ENCODE results near the gene GRID2. TPM values are rescaled to one million over a fixed set of nuclear protein-coding genes. Genes with fewer than 3 reads are reported as not detected.

GRID2 gene
- total and polyA plus RNA-seq, 9 of the 15 experiments (the other 6 are each of a cell fraction or from before 2014, with no cell fraction given) = 0.04 TPM; not detected in 7

- TF ChIP-seq JUND (IDR thresholded peaks at IDR 0.05; ENCODE audit: borderline replicate concordance, low read depth, low read length) = no peak
- TF ChIP-seq JUND (tag; IDR thresholded peaks at IDR 0.05; ENCODE audit: borderline replicate concordance, low read depth, low read length) = no peak
- no peak for TF ChIP-seq ADNP (tag; IDR thresholded peaks at IDR 0.05)
- no peak for TF ChIP-seq ZNF785 (CRISPR knock-in tag; IDR thresholded peaks at IDR 0.05)
- TF ChIP-seq SREBF1 (IDR thresholded peaks at IDR 0.05; ENCODE audit: borderline replicate concordance, low read depth, low read length) = no peak
Measured at GRCh38 chr4:93771640-93772411, 1468.1 kb downstream of the GRID2 start (continued).

DNA sequence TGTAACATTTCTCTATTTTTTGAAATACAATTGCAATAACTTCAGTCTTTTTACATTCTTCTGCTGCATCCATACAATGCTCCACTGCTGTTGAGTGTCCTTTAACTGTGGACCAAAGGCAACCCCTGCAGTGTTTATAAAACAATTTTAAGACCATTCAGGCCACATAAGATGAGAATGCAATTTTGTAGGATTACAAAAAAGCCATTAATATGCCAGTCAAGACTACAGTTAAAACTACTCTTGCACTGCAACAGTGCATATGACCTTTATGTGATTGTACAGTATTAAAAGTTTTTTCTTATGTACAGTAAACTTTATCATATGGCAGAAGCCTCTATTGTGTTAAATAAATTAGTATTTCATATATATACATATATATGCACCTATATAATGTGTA lies 1469.1 kb downstream of the GRID2 start:
- no peak overlapping the region for H2AFZ ChIP-seq (ENCODE audit: low read depth, low read length)
- no peak overlapping the region for H3K27ac ChIP-seq (ENCODE audit: extremely low read depth, low read depth, low read length)
- POLR2A ChIA-PET = interaction anchor here (0.5 kb wide), 1 partner anchor 362 kb away, joined by 3 read pairs; no protein-coding TSS in a partner anchor
- no peak overlapping the region for H3K9ac ChIP-seq (ENCODE audit: insufficient read depth in 1 of 2, low read depth in 2 of 2, low read length in 2 of 2)
- no peak for ATAC-seq
- no peaks in the 10 kb centered on the region for H3K4me1 ChIP-seq (replicated peaks in 1 of 2; ENCODE audit: control insufficient read depth in 2 of 2, insufficient read depth in 2 of 2, low read length in 2 of 2)
- H3K9me1 ChIP-seq (ENCODE audit: control insufficient read depth, insufficient read depth, low read length) = no peaks in the 10 kb centered on the region
- H3K27me3 ChIP-seq (ENCODE audit: control insufficient read depth in 2 of 2, insufficient read depth in 2 of 2, low read length in 2 of 2) = no peaks in the 10 kb centered on the region
- no peak overlapping the region for H3K4me2 ChIP-seq (ENCODE audit: insufficient read depth, low read length)
- intact Hi-C loops (cut with micrococcal nuclease) (no loop called here), in situ Hi-C loops (cut with MboI) (no loop called here)
- TF ChIP-seq CREB3 (tag; conservative IDR thresholded peaks at IDR 0.05; ENCODE audit: low read depth) (no peak), ZNF263 (CRISPR knock-in tag; IDR thresholded peaks at IDR 0.05; ENCODE audit: borderline replicate concordance) (no peak), BMI1 (IDR thresholded peaks at IDR 0.05; ENCODE audit: low read length) (no peak), HNRNPH1 (optimal IDR thresholded peaks at IDR 0.05; ENCODE audit: low read depth, low read length) (no peak), DDX20 (tag; IDR thresholded peaks at IDR 0.05; ENCODE audit: low read depth) (no peak), KDM5B (IDR thresholded peaks at IDR 0.05; ENCODE audit: insufficient replicate concordance, low read depth, low read length) (no peak), ZNF699 (CRISPR knock-in tag; IDR thresholded peaks at IDR 0.05; ENCODE audit: insufficient replicate concordance) (no peak), RBBP5 (IDR thresholded peaks at IDR 0.05; ENCODE audit: borderline replicate concordance, insufficient read depth, low read length, poor library complexity, severe bottlenecking) (no peak), CC2D1A (IDR thresholded peaks at IDR 0.05) (no peak), NONO (IDR thresholded peaks at IDR 0.05; ENCODE audit: low read depth in 2 of 2, low read length in 1 of 2) (no peak), NR2F6 (CRISPR knock-in tag; IDR thresholded peaks at IDR 0.05) (no peak), PRMT5 (CRISPR knock-in tag; IDR thresholded peaks at IDR 0.05) (no peak)
- no peaks in the 10 kb centered on the region for H3K79me2 ChIP-seq (ENCODE audit: control insufficient read depth, insufficient read depth, low read length)
- H3K4me3 ChIP-seq = no peak overlapping the region
- FAIRE-seq = no peak
- no peak for DNase-seq (ENCODE audit: extremely low read depth in 1 of 4, low spot score in 3 of 4)
- H3K9me3 ChIP-seq (replicated peaks; ENCODE audit: control insufficient read depth, insufficient read depth, low read depth, low read length) = no peaks in the 10 kb centered on the region
- CTCF ChIA-PET (ENCODE audit: low intra/inter-chr PET ratio) = no interaction called here
- no peaks in the 10 kb centered on the region for H4K20me1 ChIP-seq (replicated peaks; ENCODE audit: control insufficient read depth, insufficient read depth, low read length)
- BruUV-seq (replicated peaks) = no TSS peak
- H3K36me3 ChIP-seq (ENCODE audit: control insufficient read depth, insufficient read depth, low read length) = no peaks in the 10 kb centered on the region
